Measurements from ENCODE around the gene OR52N4.

GRCh38 chr11:5737091-5737490 is 17.0 kb upstream of the OR52N4 start:
- TF ChIP-seq POLR2A (IDR thresholded peaks at IDR 0.05), result no peak
- TF ChIP-seq, protein P1, sequence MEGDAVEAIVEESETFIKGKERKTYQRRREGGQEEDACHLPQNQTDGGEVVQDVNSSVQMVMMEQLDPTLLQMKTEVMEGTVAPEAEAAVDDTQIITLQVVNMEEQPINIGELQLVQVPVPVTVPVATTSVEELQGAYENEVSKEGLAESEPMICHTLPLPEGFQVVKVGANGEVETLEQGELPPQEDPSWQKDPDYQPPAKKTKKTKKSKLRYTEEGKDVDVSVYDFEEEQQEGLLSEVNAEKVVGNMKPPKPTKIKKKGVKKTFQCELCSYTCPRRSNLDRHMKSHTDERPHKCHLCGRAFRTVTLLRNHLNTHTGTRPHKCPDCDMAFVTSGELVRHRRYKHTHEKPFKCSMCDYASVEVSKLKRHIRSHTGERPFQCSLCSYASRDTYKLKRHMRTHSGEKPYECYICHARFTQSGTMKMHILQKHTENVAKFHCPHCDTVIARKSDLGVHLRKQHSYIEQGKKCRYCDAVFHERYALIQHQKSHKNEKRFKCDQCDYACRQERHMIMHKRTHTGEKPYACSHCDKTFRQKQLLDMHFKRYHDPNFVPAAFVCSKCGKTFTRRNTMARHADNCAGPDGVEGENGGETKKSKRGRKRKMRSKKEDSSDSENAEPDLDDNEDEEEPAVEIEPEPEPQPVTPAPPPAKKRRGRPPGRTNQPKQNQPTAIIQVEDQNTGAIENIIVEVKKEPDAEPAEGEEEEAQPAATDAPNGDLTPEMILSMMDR (IDR thresholded peaks at IDR 0.05 in 8 of 11, conservative IDR thresholded peaks at IDR 0.05 in 3 of 11), result no peak
